H54 (cell line): Measurements from ENCODE around the gene SH3RF3.

ENCODE experiments used
- DNase-seq: peaks from one replicate; pipeline ENCODE4 v3.0.0; 2011; ENCODE audit warnings: low spot score, mixed read lengths; ENCODE audit not compliant: insufficient read length
- FAIRE-seq: peaks from 3 replicates; lab custom pipeline; 2011; peaks lifted over from hg19 to GRCh38; lab: Jason Lieb, UNC
- POLR2A ChIP-seq: IDR thresholded peaks from 2 replicates; pipeline ENCODE4 v1.6.1; 2011; ENCODE audit warnings: low read depth, mild to moderate bottlenecking, low read length

The SH3RF3 gene

GRCh38 chr2:109466674-109467575, 337.9 kb downstream of the SH3RF3 start:
- FAIRE-seq (no peak), DNase-seq (peak; percentile 50)
- TF ChIP-seq POLR2A: no peak

GRCh38 chr2:109467701-109468100, 338.7 kb downstream of the SH3RF3 start:
- no peak for DNase-seq
- TF ChIP-seq POLR2A: no peak
- FAIRE-seq: no peak

- no peak for FAIRE-seq
- DNase-seq: no peak
Measured at GRCh38 chr2:109468893-109469292, 339.9 kb downstream of the SH3RF3 start.

GRCh38 chr2:109471658-109472057, 342.7 kb downstream of the SH3RF3 start:
- DNase-seq: no peak
- FAIRE-seq: no peak
- no peak for TF ChIP-seq POLR2A

More at GRCh38 chr2:109468893-109469292, 339.9 kb downstream of the SH3RF3 start:
- no peak for TF ChIP-seq POLR2A

- FAIRE-seq (no peak), DNase-seq (no peak)
- no peak for TF ChIP-seq POLR2A
Measured at GRCh38 chr2:109472331-109472959, 343.4 kb downstream of the SH3RF3 start.

GRCh38 chr2:109472974-109473373, 344.0 kb downstream of the SH3RF3 start:
- DNase-seq: no peak
- FAIRE-seq: no peak
- TF ChIP-seq POLR2A: no peak

- DNase-seq (no peak), FAIRE-seq (no peak)
- no peak for TF ChIP-seq POLR2A
Measured at GRCh38 chr2:109473616-109474318, 344.8 kb downstream of the SH3RF3 start.

- no peak for FAIRE-seq
- TF ChIP-seq POLR2A: no peak
- DNase-seq: no peak
Measured at GRCh38 chr2:109474319-109474825, 345.4 kb downstream of the SH3RF3 start.

- DNase-seq: no peak
Measured at GRCh38 chr2:109475531-109476210, 346.7 kb downstream of the SH3RF3 start.

GRCh38 chr2:109476641-109477441, 347.8 kb downstream of the SH3RF3 start:
- FAIRE-seq (no peak), DNase-seq (no peak)

More at GRCh38 chr2:109475531-109476210, 346.7 kb downstream of the SH3RF3 start:
- no peak for TF ChIP-seq POLR2A
- no peak for FAIRE-seq

GRCh38 chr2:109478906-109479493, 350.0 kb downstream of the SH3RF3 start:
- DNase-seq: no peak
- TF ChIP-seq POLR2A: no peak
- FAIRE-seq: no peak

More at GRCh38 chr2:109476641-109477441, 347.8 kb downstream of the SH3RF3 start:
- TF ChIP-seq POLR2A: no peak

- DNase-seq: no peak
- no peak for FAIRE-seq
- TF ChIP-seq POLR2A: no peak
Measured at GRCh38 chr2:109479804-109480203, 350.8 kb downstream of the SH3RF3 start.
